ENCODE measurements around the gene TMEM69. TPM values are rescaled to one million over a fixed set of nuclear protein-coding genes. Genes with fewer than 3 reads are reported as not detected.

The TMEM69 gene
- total and polyA plus RNA-seq, 2 experiments from 2014 or later: 30.6 to 33.5 TPM

Other genes with a start within 250 kb of the TMEM69 start
- gene TESK2, start 197.0 kb upstream of the TMEM69 start, total RNA-seq: 8.2 and 8.6 TPM in 2 replicates
- gene TESK2, start 197.0 kb upstream of the TMEM69 start, polyA plus RNA-seq: 6.2 and 6.4 TPM in 2 replicates
- 0.60 and 1.2 TPM in 2 replicates for gene CCDC163, start 188.1 kb upstream of the TMEM69 start, total RNA-seq
- gene CCDC163, start 188.1 kb upstream of the TMEM69 start, polyA plus RNA-seq: 0.62 and 3.3 TPM in 2 replicates
- 5.7 and 11.5 TPM in 2 replicates for gene MMACHC, start 187.9 kb upstream of the TMEM69 start, total RNA-seq
- gene MMACHC, start 187.9 kb upstream of the TMEM69 start, polyA plus RNA-seq: 0.86 and 2.2 TPM in 2 replicates
- 523 and 532 TPM in 2 replicates for gene PRDX1, start 166.3 kb upstream of the TMEM69 start, total RNA-seq
- 660 and 666 TPM in 2 replicates for gene PRDX1, start 166.3 kb upstream of the TMEM69 start, polyA plus RNA-seq
- gene AKR1A1, start 137.4 kb upstream of the TMEM69 start, total RNA-seq: 174 and 186 TPM in 2 replicates
- 235 and 271 TPM in 2 replicates for gene AKR1A1, start 137.4 kb upstream of the TMEM69 start, polyA plus RNA-seq
- 64.3 and 82.6 TPM in 2 replicates for gene NASP, start 104.1 kb upstream of the TMEM69 start, total RNA-seq
- gene NASP, start 104.1 kb upstream of the TMEM69 start, polyA plus RNA-seq: 68.6 and 83.0 TPM in 2 replicates
- gene CCDC17, start 64.1 kb upstream of the TMEM69 start, total RNA-seq: 1.3 and 1.4 TPM in 2 replicates
- 0.73 and 1.4 TPM in 2 replicates for gene CCDC17, start 64.1 kb upstream of the TMEM69 start, polyA plus RNA-seq
- gene GPBP1L1, start 1.6 kb upstream of the TMEM69 start, total RNA-seq: 95.8 and 115 TPM in 2 replicates
- gene GPBP1L1, start 1.6 kb upstream of the TMEM69 start, polyA plus RNA-seq: 56.9 and 67.9 TPM in 2 replicates
- gene IPP, start 62.5 kb downstream of the TMEM69 start, total RNA-seq: 10.0 and 14.4 TPM in 2 replicates
- 11.9 and 15.3 TPM in 2 replicates for gene IPP, start 62.5 kb downstream of the TMEM69 start, polyA plus RNA-seq
- 23.8 and 25.8 TPM in 2 replicates for gene MAST2, start 115.4 kb downstream of the TMEM69 start, total RNA-seq
- gene MAST2, start 115.4 kb downstream of the TMEM69 start, polyA plus RNA-seq: 32.4 and 33.5 TPM in 2 replicates

Data from hepatocyte (in vitro differentiated cells).